Loucy (cell line): Measurements from ENCODE around the gene TLE3.

Experiments used
- EZH2phosphoT487 ChIP-seq: fragments of 200-600 bp; IDR thresholded peaks from 2 replicates; pipeline ENCODE4 v1.6.1; 2018; ENCODE audit warnings: antibody characterized with exemption, mild to moderate bottlenecking, moderate library complexity, borderline replicate concordance
- TF ChIP-seq, protein P1 (sequence below): fragments of 200-600 bp; sonication (generic); conservative IDR thresholded peaks from 2 replicates; pipeline ENCODE4 v1.5.1; 2014; ENCODE audit warnings: mild to moderate bottlenecking, antibody characterized with exemption, low read length

DNA sequence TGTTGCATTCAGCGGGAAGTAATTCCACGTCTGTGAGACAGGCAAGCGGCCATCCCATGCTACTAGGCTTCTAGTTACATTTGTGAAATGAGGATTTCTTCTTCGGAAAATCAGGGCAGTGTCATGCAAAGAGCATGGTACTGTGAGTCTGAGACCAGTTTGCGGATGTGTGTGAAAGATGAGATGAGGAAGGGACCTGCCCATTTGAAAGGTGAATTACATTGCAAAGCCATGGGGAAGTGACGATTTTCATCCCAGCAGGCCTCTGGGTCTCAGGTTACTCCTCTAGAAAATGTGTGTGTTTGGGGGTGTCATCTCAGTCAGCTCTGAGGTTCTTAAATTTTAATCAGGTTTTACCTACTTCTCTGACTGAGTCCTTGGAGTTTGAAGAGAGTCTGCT is 16.1 kb downstream of the TLE3 start:
- TF ChIP-seq EZH2phosphoT487: no peak
- TF ChIP-seq, protein P1, sequence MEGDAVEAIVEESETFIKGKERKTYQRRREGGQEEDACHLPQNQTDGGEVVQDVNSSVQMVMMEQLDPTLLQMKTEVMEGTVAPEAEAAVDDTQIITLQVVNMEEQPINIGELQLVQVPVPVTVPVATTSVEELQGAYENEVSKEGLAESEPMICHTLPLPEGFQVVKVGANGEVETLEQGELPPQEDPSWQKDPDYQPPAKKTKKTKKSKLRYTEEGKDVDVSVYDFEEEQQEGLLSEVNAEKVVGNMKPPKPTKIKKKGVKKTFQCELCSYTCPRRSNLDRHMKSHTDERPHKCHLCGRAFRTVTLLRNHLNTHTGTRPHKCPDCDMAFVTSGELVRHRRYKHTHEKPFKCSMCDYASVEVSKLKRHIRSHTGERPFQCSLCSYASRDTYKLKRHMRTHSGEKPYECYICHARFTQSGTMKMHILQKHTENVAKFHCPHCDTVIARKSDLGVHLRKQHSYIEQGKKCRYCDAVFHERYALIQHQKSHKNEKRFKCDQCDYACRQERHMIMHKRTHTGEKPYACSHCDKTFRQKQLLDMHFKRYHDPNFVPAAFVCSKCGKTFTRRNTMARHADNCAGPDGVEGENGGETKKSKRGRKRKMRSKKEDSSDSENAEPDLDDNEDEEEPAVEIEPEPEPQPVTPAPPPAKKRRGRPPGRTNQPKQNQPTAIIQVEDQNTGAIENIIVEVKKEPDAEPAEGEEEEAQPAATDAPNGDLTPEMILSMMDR: no peak
